TTC549 (cell line): Measurements from ENCODE around the gene PAX6.

Experiments used
- FAIRE-seq: peaks from 2 replicates; lab custom pipeline; 2012; peaks lifted over from hg19 to GRCh38; lab: Jason Lieb, UNC

The PAX6 gene

DNA sequence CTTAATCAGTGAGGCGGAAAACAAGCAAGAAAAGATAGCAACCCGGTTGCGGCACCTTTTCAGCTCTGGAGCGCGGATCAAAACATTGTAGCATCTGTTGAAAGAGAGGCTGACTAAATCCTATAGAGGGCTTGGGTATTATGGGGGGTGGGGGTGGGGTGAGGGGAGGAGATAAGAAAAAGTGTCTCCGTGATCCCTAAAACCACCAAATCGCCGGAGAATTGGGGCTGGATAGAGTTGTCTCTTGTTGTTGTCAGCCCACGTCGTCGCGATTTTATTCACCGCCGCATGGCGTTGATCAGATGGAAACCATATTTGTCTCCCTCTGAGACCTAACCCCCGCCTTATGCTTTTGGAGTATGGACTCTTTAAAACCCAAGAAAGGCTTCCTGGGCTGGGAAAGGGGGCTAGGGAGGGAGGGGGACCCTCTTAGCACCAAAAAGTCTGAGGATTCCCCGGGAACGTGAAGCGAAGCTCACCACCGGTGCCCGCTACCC, 13.0 kb downstream of the PAX6 start:
- FAIRE-seq = no peak

DNA sequence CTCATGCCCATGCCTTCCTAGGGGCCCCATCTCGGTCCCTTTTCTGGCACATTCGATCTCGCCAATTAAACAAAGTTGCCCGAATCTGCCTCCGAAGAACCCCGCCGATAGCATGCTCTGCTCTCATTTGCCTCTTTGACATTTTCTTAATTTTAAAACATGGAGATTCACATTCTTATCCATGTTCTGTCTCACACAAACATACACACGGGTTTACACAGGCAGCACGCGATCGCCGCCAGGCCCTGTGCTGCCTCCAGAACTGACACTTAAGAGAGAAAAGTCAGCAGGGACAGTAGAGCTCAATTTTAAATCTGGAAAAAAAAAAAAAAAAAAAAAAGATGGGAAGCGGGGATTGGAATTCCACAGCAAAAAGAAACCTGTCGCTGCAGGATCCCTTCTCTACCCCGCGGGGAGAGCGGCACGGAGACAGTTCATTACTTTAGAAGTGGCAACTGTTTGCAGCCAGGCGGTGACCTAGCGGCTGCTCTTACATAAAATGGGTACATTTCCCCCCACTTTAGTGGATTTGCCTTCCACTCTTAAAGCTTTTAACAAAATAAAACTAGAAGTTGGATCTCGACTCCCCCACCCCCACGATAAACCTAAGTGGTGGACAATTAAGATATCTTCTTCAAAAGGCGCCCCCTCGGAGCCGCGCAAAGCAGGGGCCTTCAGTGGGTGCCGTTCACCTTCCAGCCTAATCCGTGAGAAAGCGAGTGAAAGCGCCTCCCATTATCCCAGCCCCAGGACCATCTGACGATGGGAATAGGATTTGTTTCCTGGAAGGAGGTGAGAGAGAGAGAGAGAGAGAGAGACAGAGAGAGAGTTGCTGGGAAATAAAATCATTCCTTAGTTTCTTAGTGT, 13.7 kb downstream of the PAX6 start:
- FAIRE-seq = no peak

DNA sequence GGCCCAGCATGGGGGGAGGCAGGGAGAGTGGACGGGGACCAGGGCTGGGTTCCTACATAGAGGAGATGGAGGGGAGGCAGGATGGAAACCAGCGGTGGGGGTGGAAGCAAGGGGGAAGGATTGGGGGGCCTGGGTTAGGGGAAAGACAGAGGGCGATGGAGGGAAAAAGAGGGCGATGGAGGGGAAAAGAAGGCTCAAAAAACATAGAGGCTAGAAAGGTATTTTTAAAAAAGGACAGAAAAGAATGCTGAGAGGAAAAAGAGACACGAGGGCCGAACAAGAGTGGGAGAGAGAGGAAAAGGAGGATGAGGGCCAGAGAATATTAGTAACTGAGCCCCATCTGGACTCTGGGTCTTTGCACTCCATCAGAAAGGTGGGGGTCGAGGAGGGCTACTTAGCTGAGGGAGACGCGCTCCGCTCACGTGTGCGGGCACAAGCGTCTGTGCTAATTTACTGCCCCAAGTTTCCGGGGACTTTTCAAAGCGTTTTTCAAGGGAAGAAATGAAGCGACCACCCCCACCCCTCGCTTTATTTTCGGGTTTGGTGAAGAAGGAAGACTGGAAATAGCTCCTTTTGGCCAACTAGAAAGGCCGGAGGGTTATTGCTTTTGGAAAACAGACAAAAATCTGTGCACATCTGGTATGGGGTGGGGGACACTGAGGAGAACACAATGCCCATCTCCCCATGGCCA, 14.5 kb downstream of the PAX6 start:
- no peak for FAIRE-seq

DNA sequence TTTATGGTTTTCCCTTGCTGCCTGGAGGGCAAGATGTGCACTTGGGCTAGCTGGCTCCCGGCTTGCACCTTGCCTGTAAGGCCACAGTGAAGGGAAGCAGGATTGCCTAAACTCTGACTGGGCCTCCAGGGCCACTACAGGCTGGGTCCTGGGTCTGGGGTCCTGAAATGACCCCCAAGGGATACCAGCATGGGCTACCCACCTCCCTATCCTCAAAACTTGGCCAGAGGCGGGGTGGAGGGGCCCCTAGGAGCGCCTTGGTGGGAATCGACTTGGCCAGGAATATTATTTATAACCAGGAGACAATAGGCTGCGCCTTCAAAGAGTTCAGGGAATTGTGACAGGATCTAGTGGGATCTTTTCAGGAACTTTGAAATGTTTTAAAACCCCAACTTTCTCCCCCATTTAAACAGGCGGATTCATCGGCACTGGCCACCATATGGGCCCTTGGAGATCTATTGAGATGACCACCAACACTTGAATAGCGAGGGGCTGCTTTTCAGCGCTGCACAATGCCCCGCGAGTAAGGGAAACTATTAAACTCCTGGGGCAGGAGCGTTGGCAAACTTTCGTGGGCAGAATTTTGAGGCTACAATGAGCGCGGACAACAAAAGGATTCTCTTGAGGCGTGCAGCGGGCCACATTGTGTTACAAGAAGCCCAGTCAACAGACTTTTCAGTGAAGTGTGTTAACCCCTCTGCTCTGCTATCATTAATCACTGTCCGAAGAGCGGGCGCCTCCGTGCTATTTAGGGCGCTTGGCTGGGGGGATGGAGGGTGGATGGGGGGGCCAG, 15.2 kb downstream of the PAX6 start:
- FAIRE-seq = no peak

DNA sequence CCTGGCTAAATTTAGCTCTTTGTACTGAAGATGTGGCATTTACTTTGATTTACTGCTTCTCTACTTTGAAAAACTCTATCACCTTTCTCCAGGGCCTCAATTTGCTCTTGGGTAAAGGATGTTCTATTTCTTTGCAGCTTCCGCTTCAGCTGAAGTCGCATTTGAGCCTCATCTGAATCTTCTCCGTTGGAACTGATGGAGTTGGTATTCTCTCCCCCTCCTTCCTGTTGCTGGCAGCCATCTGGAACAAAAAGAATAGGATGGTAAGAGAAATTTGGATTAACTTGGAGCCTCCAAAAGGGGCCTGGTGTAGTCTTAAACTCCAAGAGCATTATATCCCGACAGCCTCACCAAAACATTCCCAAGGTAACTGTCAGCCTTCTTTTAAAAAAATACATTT, 16.6 kb downstream of the PAX6 start:
- no peak for FAIRE-seq

DNA sequence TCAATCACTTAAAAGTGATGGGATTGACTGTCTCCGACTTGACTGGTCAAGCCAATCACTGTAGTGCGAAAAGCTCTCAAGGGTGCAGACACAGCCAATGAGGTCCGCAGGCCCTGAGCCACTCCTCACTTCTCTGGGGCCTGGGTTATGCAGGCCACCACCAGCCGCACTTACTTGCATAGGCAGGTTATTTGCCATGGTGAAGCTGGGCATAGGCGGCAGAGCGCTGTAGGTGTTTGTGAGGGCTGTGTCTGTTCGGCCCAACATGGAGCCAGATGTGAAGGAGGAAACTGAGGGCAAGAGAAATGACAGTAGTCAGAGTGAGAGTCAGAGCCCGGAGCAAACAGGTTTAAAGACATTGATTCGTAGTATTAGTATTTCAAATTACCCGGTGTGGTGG, 17.9 kb downstream of the PAX6 start:
- FAIRE-seq = no peak

DNA sequence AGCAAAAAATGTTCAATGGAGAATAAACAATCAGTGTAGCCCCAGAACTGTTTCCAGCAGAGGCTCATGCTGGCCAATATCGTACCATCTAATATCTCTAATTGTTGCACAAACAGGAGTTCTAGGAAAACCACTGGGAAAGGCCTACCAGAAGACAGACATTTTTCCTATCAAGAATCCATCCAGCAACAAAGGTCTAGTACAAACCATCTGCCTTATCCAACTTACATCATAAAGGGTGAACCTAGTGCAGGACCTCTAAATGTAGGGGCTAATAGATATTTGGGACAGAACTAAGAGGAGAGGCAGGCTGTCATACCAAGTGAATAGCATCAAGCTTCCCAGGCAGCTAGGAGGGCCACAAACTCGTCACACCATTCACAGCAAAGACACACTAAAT, 18.7 kb downstream of the PAX6 start:
- FAIRE-seq = no peak

DNA sequence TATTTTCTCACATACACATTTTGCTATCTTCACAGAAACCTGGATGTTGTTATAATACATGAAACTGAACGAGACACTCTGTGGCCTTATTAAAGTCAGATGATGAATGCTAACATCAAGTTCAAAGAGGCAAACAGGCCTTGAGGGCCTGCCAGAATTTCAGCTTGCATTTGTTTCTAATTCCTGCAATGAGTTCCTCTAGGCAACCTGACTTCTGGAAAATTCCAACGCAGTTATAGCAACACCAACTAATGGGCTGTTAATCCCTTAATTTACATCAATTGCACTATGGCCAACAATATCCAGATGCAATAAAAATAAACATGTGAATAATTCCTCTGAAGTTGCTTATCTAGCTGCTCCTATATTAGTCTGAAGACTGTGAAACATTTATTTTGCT, 19.1 kb downstream of the PAX6 start:
- no peak for FAIRE-seq

DNA sequence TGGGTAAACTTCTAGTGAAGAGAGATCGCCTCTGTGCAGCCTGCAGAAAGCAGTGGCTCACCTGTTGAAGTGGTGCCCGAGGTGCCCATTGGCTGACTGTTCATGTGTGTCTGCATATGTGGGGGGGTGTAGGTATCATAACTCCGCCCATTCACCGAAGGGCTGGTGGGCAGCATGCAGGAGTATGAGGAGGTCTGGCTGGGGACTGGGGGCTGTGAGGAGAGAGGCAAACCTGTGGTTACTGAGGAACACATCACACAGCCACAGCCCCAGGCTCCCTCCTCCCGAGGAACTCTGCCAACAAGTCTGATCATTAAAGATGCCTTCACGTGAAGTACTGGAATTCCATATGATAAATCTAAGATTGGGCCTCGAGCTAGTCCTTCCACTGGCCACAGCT, 20.5 kb downstream of the PAX6 start:
- no peak for FAIRE-seq

DNA sequence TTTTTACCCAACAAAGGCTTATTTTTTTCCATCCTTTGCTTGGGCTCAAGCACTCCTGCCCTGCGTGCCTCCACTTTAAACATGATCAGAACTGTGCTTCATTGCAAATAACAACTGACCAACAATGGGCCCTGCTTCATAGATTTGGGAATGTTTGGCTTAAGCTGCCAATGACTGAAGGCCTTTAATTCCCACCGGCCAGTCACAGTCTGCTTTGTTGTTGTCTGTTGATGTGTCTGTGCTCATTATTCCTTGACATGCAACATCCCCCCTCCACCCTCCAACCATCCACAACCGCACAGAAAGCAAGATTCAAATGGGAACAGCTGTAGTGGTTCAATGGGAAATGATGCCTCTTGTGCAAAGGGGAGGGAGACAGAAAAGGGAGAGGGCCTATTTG, 23.0 kb downstream of the PAX6 start:
- no peak for FAIRE-seq

DNA sequence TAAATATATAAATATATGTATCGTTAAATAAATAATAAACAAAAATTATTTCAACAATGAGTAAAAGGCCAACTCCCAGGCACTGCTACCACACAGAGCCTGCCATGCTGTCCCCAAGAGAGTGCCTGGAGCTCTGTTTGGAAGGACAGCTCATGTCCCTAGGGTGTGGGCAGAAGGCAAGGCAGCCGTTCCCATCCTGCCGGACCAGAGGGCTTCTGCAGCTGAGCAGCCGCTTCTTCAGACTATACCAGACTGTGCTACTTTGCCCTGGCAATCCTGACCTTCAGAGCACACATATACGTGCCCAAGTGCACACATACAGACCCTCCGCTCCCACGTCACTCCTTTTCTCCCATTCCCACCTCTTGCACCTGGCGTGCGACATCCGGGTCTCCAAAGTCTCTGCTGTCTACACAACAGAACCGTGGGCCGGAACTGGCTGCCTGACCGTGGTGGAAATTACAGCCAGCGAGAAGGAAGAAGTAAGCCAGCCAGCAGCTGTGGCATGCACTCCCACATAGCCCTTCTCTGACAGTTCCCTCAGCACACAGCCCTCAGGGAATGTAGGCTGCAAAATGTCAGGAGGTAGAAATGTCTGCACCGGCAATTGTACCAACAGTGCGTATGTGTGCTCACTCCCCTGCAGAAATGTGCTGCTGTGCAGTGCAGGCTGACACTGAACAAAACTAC, 24.0 kb downstream of the PAX6 start:
- FAIRE-seq = no peak

DNA sequence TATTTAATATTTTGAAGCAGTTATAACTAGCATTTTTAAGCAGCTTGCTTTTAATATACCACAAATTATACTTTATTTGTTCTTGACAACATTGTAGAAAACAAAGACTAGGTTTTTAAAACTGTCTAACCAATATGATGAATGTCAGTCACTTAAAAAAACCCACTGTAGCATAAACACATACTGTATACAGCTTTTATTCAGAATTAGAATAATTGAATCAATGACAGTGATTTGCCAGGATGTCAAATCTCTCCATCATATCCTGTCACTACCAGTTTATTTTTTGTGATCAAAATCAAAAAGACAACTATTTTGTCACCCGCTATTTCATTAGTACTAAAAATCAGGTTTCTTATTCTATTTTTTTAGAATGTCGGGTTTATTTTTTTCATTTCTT, 26.5 kb downstream of the PAX6 start:
- FAIRE-seq = no peak

DNA sequence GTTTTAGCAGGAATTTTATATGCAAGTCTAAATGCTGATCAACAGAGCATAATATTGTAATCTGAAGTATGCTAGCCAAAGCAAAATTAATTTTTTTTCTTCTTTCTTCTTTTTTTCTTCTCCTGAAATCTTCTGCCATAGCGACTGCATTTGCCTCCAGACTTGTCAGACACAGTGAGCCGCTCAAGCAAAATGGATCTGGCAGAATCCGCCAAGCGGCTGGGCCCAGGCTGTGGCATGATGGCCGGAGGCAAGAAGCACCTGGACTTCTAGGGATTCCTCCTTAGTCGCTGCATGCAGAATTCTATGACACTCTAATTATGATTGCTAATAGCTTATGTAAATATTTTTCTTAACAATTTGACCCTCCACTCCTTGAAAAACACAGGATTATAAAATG, 27.9 kb downstream of the PAX6 start:
- no peak for FAIRE-seq

DNA sequence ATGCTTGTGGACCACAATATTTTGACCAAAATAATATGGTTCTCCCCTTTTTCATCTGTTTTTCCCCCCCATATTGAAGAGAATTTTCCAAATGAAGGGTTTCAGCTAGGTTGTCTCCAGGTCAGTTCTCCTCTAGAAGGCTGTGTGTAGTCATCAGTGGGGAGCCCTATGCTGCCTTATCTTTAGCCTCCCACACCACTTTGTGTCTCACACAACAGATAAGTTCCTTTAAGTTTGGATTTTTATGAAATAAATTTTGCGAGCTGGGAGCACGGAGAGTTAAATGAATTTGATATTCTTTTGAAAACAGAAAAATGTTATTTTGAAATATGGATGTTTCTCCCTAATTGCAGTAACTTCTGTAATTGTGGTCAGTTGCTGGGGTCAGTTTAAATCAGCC, 28.9 kb downstream of the PAX6 start:
- no peak for FAIRE-seq

DNA sequence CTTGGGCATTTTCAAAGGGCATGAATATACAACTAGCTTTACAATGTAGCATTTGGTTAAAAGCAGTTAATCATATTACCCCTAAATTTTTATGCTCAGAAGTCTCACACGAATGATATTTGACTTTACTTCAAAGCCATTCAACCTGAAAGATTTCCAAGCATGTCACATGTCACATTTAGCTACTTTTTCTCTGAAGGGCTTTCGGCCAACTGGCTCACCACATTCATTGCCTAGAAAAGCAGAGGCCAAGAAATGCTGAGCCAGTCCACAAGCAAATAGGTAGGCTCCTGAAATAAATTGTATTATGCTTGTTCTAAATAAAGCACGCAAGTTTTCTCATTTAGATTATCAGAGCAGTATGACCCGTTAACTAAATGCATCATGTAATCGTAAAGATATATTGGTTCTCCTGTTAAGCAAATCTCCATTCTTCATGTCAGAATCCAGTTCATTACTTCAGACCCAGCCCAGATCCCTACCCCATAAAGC, 30.6 kb downstream of the PAX6 start:
- no peak for FAIRE-seq

DNA sequence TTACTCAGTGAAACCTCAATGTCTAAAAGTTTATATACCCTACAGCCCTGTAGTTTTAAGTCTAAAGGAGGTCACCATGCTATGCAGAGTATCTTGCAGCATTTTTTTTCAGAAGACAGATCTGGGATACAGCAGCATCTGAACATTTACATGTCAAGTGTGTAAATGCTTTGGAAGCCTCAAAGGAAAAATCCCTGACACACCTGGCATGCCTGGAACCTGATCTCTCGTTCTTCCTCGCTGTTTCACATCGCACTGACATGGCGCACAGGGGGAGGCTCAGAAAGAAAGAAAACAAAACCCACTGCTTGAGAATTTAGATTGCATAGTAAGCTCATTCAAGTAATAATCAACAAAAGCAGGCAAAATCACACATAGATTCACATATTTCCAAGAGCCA, 31.0 kb downstream of the PAX6 start:
- FAIRE-seq = no peak

DNA sequence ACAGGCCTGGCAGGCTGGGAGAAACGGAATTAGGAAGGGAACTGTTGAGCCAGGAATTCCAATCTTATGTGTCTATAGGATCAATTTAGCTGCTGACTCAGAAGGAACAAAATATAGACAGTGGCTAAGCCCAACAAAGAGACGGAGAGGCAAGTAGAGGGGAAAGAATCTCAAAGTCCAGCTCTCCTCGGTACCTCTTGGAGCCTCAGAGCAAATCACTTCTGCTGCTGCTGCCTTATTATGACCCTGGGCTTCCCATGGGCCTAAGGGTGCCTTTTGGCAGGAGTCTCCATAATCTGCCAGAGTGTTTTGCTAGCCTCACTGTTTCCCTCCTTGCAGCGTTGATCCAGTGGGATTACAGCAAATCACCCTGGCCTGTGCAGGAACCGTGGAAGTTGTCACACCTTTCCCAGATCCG, 31.7 kb downstream of the PAX6 start:
- no peak for FAIRE-seq

DNA sequence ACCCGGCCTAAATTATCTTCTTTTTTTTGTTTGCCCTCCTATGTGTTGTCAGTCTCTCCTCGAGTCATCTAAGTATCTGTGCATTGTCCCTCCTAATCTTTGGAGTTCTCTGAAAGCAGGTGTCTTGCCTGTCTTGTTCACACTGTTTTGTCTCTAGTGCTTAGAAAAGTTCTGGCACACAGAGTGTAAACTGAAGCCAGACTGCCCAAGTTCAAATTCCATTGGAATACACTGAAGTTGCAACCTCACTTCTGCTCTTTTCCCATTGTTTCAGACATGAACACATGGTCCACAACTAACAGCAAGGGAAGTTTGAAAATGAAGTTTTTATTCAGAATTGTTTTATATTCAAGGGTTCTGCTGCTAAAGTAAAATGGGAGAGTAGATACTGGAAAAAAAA, 38.7 kb downstream of the PAX6 start:
- no peak for FAIRE-seq

DNA sequence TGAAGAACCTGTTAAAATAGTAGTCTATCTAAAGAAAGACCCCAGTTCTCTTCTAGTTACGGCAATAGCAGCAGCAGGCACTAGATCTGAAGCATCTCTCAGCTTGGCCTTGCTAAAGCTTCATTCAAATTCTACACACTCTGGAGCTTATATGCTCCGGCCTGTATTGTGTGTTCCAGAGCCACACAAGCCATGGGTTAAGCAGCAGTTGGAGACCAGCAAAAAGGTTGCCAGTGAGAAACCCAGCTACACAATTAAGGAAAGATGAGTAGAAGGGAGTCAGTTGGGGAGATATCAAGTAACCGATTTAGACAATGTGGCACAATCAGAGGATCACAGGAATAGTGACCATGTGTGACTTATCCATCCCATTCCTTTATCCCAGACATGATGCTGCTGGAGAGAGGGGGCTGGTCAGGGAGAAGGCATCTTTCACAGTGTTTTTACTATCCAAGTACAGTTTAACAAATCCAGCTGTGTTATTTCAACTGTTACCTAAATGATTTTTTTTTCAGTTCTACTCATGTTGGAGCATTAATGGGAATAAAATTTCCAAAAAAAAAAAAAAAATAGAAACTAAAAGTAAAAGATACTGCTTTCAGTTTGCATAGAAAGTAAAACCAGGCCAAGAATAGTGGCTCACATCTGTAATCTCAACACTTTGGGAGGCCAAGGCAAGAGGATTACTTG, 41.0 kb downstream of the PAX6 start:
- no peak for FAIRE-seq

DNA sequence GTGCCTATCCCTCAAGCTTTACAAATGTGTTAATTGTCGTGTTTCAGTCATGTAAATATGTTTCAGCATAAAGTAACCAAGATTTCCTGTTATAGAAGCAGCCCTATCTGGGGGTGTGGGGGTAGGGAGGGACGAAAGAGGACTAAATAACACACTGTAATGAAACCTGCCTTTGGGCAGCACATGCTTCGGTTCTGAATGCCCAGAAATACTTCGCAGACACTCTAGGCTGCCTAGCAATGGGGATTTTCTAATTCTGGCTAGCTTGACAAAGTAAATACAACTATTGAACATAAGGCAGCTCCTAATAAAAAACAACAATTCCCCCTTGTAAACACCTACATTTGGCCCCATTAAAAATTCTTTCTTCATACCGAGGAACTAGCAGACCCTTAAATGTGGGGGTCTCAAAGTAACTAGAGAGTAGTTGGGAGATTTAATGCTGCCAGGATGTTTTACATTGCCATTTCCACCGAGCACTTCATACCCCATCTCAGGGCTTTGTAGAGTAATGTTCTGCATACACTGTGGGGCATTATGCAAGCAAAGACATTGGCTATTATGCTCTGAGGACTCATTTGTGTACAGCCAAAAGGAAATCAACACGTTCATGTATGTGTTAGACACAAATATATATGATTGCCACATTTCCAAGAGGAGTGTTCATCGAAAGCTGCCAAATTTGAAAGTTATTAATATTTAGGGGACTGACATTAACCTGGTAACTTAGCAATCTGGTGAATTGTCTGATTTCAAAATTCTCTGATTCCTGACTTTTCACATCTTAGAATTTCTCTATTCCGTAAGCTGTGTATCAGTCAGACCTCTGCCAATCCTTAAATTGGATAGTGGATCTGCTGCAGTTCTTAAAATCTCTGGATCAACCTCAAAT, 42.1 kb downstream of the PAX6 start:
- no peak for FAIRE-seq

DNA sequence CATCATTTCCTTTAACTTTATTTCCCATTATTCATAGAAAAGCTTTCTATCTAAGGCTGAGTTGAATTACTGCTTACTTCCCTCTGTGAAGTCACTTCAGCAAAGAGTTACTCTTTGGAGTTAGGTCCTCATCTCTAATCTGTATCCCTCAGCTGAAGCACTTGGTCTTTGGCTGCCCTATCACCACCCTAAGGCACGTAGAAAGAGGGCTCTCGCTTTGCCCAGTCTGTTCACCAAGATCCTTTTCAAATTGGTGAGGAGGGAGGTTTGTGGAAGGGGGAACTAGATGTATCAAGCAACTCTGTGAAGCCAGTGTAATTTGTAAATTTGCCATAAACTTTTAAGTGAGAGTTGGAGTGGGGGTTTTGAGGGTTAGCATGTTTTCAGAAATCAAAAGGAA, 43.4 kb downstream of the PAX6 start:
- FAIRE-seq = no peak
